Tibial artery (tissue), 4 donors: ENCODE results near the gene LRRC14B.
"Not testable (repeated sequence)": the region's sequence is repeated elsewhere in the genome, so short reads cannot be mapped to it uniquely, and the experiment has no call there.

Experiments used
- DNase-seq, 2 donors: peaks; one replicate each; pipeline ENCODE4 v3.0.0-alpha.2; 2019
- H3K27ac ChIP-seq, 2 donors: fragments of 200-600 bp; sonication (generic) in 1 of 2; 1 replicate in 1 of 2; 2 replicates in 1 of 2; pipeline ENCODE4 v1.5.1; 2018 to 2019; ENCODE audit warnings: mild to moderate bottlenecking in 1 of 2
- H3K27me3 ChIP-seq, 2 donors: fragments of 200-600 bp; sonication (generic) in 1 of 2; one replicate each; pipeline versions ENCODE4 v1.5.1 to v1.6.0; 2016 to 2019
- H3K36me3 ChIP-seq, 3 donors: fragments of 200-600 bp; sonication (generic) in 2 of 3; one replicate each; pipeline ENCODE4 v1.5.1; 2016 to 2019; ENCODE audit warnings: mild to moderate bottlenecking in 2 of 3
- H3K4me1 ChIP-seq, 4 donors: fragments of 200-600 bp; sonication (generic) in 2 of 4; 1 replicate in 3 of 4; 2 replicates in 1 of 4; pipeline ENCODE4 v1.5.1; 2016 to 2019
- H3K4me3 ChIP-seq, 2 donors: fragments of 200-600 bp; sonication (generic) in 1 of 2; 1 replicate in 1 of 2; 2 replicates in 1 of 2; pipeline ENCODE4 v1.5.1; 2018 to 2019; ENCODE audit warnings: mild to moderate bottlenecking in 2 of 2
- H3K9me3 ChIP-seq, 3 donors: fragments of 200-600 bp; sonication (generic) in 1 of 3; one replicate each; pipeline ENCODE4 v1.5.1; 2016 to 2019
- CTCF ChIP-seq, 2 experiments: fragments of 200-600 bp in 1 of 2; fragments of 450-650 bp in 1 of 2; IDR thresholded peaks; one replicate each; pipeline ENCODE4 v1.5.1; 2017 to 2019; ENCODE audit warnings: antibody characterized with exemption in 2 of 2, mild to moderate bottlenecking in 1 of 2, moderate library complexity in 1 of 2
- intact Hi-C: fragments of 100-400 bp; cut with DNase I; formaldehyde crosslinking; loops from one replicate; pipeline ENCODE4 v1.15.0; 2023; ENCODE audit warnings: low total_unique reads

LRRC14B gene

DNA sequence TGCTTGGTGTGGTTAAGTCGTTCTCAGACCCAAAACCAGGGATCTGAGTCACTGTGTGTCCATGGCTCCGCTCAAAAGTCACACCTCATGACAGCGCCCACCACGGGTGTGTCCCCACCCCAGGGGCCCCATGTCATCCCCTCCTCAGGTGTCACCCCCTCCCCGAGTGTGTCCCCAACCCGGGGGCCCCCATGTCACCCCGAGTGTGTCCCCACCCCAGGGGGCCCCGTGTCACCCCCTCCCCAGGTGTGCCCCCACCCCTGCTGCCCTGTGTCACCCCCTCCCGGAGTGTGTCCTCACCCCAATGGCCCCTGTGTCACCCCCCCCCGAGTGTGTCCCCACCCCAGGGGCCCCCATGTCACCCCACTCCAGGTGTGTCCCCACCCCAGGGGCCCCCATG lies 5.1 kb downstream of the LRRC14B start:
- no peak for TF ChIP-seq CTCF (IDR thresholded peaks at IDR 0.05)
- Histone ChIP-seq H3K9me3 (no peaks in the 10 kb centered on the region), H3K4me1 (peaks cover 0 to 6% (median 4%) of the 10 kb centered on the region in 4 donors), H3K4me3 (no peak overlapping the region), H3K36me3 (peaks cover 0 to 17% (median 11%) of the 10 kb centered on the region in 3 donors), H3K27ac (no peak overlapping the region), H3K27me3 (no peaks in the 10 kb centered on the region)
- DNase-seq = no peak
- intact Hi-C loops = no loop called here

- DNase-seq, intact Hi-C loops, H3K9me3 ChIP-seq, H3K4me1 ChIP-seq, H3K4me3 ChIP-seq, H3K27ac ChIP-seq, H3K27me3 ChIP-seq: not testable (repeated sequence)
- peaks cover 0 to 17% (median 11%) of the 10 kb centered on the region in 3 donors for H3K36me3 ChIP-seq
Measured at GRCh38 chr5:197031-197430, 5.7 kb downstream of the LRRC14B start.

- no peaks in the 10 kb centered on the region for H3K27me3 ChIP-seq
- no peaks in the 10 kb centered on the region for H3K9me3 ChIP-seq
- H3K27ac ChIP-seq = no peak overlapping the region
- intact Hi-C loops = no loop called here
- H3K4me3 ChIP-seq = no peak overlapping the region
- no peak for DNase-seq
- peaks cover 0 to 22% (median 18%) of the 10 kb centered on the region in 3 donors for H3K36me3 ChIP-seq
- H3K4me1 ChIP-seq = no peaks in the 10 kb centered on the region
- no peak for TF ChIP-seq CTCF (IDR thresholded peaks at IDR 0.05)
Measured at GRCh38 chr5:197892-198489, 6.7 kb downstream of the LRRC14B start.

- H3K4me1 ChIP-seq = no peaks in the 10 kb centered on the region
- intact Hi-C loops = no loop called here
- H3K27ac ChIP-seq = no peak overlapping the region
- no peak overlapping the region for H3K4me3 ChIP-seq
- H3K36me3 ChIP-seq = peaks cover 4 to 29% (median 25%) of the 10 kb centered on the region in 3 donors
- no peak for TF ChIP-seq CTCF (IDR thresholded peaks at IDR 0.05)
- peak in 1 of 2 donors; percentile 9 for DNase-seq
- H3K27me3 ChIP-seq = no peaks in the 10 kb centered on the region
- H3K9me3 ChIP-seq = no peaks in the 10 kb centered on the region
Measured at GRCh38 chr5:198516-199196, 7.4 kb downstream of the LRRC14B start.

DNA sequence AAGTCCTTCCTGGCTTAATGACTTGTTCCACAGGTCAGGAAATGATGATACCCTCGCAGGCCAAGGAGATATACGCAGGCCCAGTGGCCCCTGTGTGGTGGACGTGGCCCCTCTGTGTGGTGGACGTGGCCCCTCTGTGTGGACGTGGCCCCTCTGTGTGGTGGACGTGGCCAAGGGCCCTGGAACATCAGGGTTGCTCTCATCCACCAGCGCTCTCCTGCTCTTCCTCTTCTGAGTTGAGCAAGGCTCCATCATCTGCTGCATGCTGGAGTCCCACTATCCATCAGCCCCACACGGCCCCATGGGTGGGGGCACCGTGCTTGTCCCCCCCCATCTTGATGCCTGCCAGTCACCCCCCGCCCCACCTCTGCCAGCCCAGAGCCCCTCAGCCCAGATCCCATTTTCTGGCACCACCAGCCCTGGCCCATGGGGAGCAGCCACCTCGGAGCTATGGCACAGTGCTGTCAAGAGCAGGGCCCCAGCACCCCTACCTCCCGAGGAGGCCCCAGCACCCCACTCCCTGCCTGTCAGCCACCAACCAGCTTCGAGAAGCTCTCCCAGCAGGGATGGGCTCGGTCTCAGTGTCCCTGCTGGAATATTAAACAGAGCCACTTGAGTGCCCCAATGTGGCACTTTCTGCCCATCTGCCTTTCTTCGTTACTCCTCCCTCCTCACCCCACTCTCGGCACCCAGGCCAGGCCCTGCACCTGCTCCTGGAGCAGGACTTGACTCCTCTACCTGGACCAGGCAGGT lies 8.1 kb downstream of the LRRC14B start:
- TF ChIP-seq CTCF (IDR thresholded peaks at IDR 0.05) = no peak
- intact Hi-C loops = no loop called here
- no peak for DNase-seq
- no peak overlapping the region for H3K27ac ChIP-seq
- H3K36me3 ChIP-seq = peaks cover 11 to 36% (median 31%) of the 10 kb centered on the region in 3 donors
- H3K27me3 ChIP-seq = no peaks in the 10 kb centered on the region
- H3K9me3 ChIP-seq = no peaks in the 10 kb centered on the region
- no peaks in the 10 kb centered on the region for H3K4me1 ChIP-seq
- H3K4me3 ChIP-seq = no peak overlapping the region
